Fibroblast of the aortic adventitia (primary cell): ENCODE data around the gene EFNB2. TPM values are rescaled to one million over a fixed set of nuclear protein-coding genes. Genes with fewer than 3 reads are reported as not detected.

Source experiments
- DNase-seq: peaks from one replicate; pipeline ENCODE4 v3.0.0-alpha.2; 2010; ENCODE audit warnings: low read depth
- H3K4me3 ChIP-seq: 2 replicates; pipeline ENCODE4 v1.5.1; 2011; ENCODE audit warnings: low read depth, mild to moderate bottlenecking, control low read depth, low read length, moderate library complexity
- CTCF ChIP-seq: IDR thresholded peaks from 2 replicates; pipeline ENCODE4 v1.5.1; 2011; ENCODE audit warnings: mild to moderate bottlenecking, low read length, control low read depth, inconsistent platforms; ENCODE audit not compliant: insufficient read depth
- total RNA-seq: library from RNA; depleted of rRNA; stranded (reverse); fragments of >200 nt; gene quantifications from 2 replicates; pipeline ENCODE4 v1.2.3, GENCODE V29; 2012; ENCODE audit warnings: low replicate concordance

EFNB2 gene
- total RNA-seq, 1 donor = 5.5 TPM

DNA sequence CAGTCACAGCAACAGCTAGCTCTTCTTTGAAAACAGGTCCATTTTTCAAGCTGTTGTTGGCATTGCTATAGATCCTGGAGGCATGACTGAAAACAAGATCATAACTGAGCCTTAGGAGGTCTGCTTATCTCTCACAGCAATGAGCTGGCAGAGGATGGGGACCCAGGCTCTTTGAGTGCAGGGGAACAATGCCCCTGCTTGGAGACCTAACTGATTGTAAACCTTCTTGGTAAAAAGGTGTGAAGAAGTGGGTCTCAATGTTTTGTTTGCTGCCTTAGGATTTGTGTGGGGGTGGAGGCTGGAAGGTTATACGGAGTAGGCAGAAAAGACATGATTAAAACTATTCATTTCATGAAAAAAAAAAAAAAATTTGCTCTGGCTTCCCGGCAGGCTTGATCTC lies 94.6 kb downstream of the EFNB2 start:
- H3K4me3 ChIP-seq = no peak overlapping the region
- no peak for DNase-seq
- TF ChIP-seq CTCF = no peak

Other genes with a start within 250 kb of the EFNB2 start
- 41.8 and 64.1 TPM in 2 replicates for gene ARGLU1, start 32.5 kb upstream of the EFNB2 start, total RNA-seq